ENCODE data around the gene ARMC3.

The ARMC3 gene

GRCh38 chr10:22931948-22932347 lies 4.1 kb downstream of the ARMC3 start:
- no peak for DNase-seq (ENCODE audit: low read depth)

- no peak for DNase-seq (ENCODE audit: low read depth)
These were observed 4.9 kb downstream of the ARMC3 start for GRCh38 chr10:22932626-22933370.

- DNase-seq (ENCODE audit: low read depth), result no peak
These were observed 6.9 kb downstream of the ARMC3 start for GRCh38 chr10:22934726-22935125.

- no peak for DNase-seq (ENCODE audit: low read depth)
These were observed 14.6 kb downstream of the ARMC3 start for GRCh38 chr10:22942437-22942836.

- DNase-seq (ENCODE audit: low read depth), result no peak
These were observed 18.3 kb downstream of the ARMC3 start for GRCh38 chr10:22945934-22946673.

GRCh38 chr10:22954970-22955369 lies 27.1 kb downstream of the ARMC3 start:
- DNase-seq (ENCODE audit: low read depth), result no peak

- no peak for DNase-seq (ENCODE audit: low read depth)
These were observed 30.5 kb downstream of the ARMC3 start for GRCh38 chr10:22958338-22958737.

GRCh38 chr10:22959292-22959691 lies 31.4 kb downstream of the ARMC3 start:
- DNase-seq (ENCODE audit: low read depth), result no peak

GRCh38 chr10:22959950-22960349 lies 32.1 kb downstream of the ARMC3 start:
- DNase-seq (ENCODE audit: low read depth), result no peak

GRCh38 chr10:22962817-22963216 lies 35.0 kb downstream of the ARMC3 start:
- no peak for DNase-seq (ENCODE audit: low read depth)

GRCh38 chr10:22969704-22970103 lies 41.9 kb downstream of the ARMC3 start:
- no peak for DNase-seq (ENCODE audit: low read depth)

GRCh38 chr10:22976534-22976933 lies 48.7 kb downstream of the ARMC3 start:
- DNase-seq (ENCODE audit: low read depth), result no peak

GRCh38 chr10:22977751-22978150 lies 49.9 kb downstream of the ARMC3 start:
- no peak for DNase-seq (ENCODE audit: low read depth)

GRCh38 chr10:22978287-22978686 lies 50.4 kb downstream of the ARMC3 start:
- DNase-seq (ENCODE audit: low read depth), result no peak

GRCh38 chr10:22978918-22979317 lies 51.1 kb downstream of the ARMC3 start:
- DNase-seq (ENCODE audit: low read depth), result no peak

- DNase-seq (ENCODE audit: low read depth), result no peak
These were observed 53.0 kb downstream of the ARMC3 start for GRCh38 chr10:22980822-22981221.

GRCh38 chr10:22984066-22984465 lies 56.2 kb downstream of the ARMC3 start:
- no peak for DNase-seq (ENCODE audit: low read depth)

GRCh38 chr10:22986771-22987542 lies 59.1 kb downstream of the ARMC3 start:
- no peak for DNase-seq (ENCODE audit: low read depth)

- peak; percentile 31 for DNase-seq (ENCODE audit: low read depth)
These were observed 60.9 kb downstream of the ARMC3 start for GRCh38 chr10:22988581-22989360.

- no peak for DNase-seq (ENCODE audit: low read depth)
These were observed 62.6 kb downstream of the ARMC3 start for GRCh38 chr10:22990443-22990842.

GRCh38 chr10:22992075-22992474 lies 64.2 kb downstream of the ARMC3 start:
- no peak for DNase-seq (ENCODE audit: low read depth)

- DNase-seq (ENCODE audit: low read depth), result no peak
These were observed 64.8 kb downstream of the ARMC3 start for GRCh38 chr10:22992621-22993020.
